ENCODE results near the gene FGF1.

The FGF1 gene

DNA sequence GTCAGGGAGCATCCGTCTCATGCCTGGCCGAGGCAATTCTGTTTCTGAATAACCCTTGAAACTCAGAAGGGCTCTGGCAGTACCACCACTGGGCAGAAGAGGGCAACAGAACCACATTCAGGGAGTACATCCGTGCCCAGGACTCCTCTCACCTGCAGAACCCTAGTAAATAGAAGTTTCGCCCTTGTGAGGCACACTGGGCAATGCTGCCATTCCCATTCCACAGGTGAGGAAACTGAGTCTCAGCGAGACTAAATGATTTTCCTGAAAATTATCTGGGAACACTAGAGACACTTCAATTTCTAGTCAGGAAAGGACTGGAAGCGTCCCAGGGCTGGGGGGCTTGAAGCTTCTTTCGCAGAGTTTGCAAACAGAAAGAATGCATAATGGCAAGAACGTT lies 74.7 kb downstream of the FGF1 start:
- no peaks in the 10 kb centered on the region for H4K20me1 ChIP-seq (ENCODE audit: insufficient read depth, low read length, poor library complexity, severe bottlenecking)
- no peak overlapping the region for H3K4me3 ChIP-seq (ENCODE audit: low read length, poor library complexity, severe bottlenecking)
- H3K79me2 ChIP-seq (ENCODE audit: insufficient read depth, low read length) = no peaks in the 10 kb centered on the region
- no peak for TF ChIP-seq EZH2phosphoT487 (IDR thresholded peaks at IDR 0.05; ENCODE audit: borderline replicate concordance)
- TF ChIP-seq, protein P1, sequence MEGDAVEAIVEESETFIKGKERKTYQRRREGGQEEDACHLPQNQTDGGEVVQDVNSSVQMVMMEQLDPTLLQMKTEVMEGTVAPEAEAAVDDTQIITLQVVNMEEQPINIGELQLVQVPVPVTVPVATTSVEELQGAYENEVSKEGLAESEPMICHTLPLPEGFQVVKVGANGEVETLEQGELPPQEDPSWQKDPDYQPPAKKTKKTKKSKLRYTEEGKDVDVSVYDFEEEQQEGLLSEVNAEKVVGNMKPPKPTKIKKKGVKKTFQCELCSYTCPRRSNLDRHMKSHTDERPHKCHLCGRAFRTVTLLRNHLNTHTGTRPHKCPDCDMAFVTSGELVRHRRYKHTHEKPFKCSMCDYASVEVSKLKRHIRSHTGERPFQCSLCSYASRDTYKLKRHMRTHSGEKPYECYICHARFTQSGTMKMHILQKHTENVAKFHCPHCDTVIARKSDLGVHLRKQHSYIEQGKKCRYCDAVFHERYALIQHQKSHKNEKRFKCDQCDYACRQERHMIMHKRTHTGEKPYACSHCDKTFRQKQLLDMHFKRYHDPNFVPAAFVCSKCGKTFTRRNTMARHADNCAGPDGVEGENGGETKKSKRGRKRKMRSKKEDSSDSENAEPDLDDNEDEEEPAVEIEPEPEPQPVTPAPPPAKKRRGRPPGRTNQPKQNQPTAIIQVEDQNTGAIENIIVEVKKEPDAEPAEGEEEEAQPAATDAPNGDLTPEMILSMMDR (conservative IDR thresholded peaks at IDR 0.05; ENCODE audit: low read length) = peak; percentile 79
- H2AFZ ChIP-seq (ENCODE audit: low read length) = no peak overlapping the region
- H3K4me1 ChIP-seq (ENCODE audit: insufficient read depth, low read length, poor library complexity, severe bottlenecking) = no peaks in the 10 kb centered on the region
- H3K9me2 ChIP-seq (replicated peaks; ENCODE audit: low read depth, low read length) = no peaks in the 10 kb centered on the region
- H3K9ac ChIP-seq (ENCODE audit: low read depth, low read length, poor library complexity, severe bottlenecking) = no peak overlapping the region
- H3F3A ChIP-seq (ENCODE audit: low read depth) = no peaks in the 10 kb centered on the region
- no peaks in the 10 kb centered on the region for H3K27me3 ChIP-seq (ENCODE audit: insufficient read depth, low read length, poor library complexity, severe bottlenecking)
- no peaks in the 10 kb centered on the region for H3K36me3 ChIP-seq (ENCODE audit: insufficient read depth, low read length)
- H3K4me2 ChIP-seq (ENCODE audit: low read depth, low read length, poor library complexity, severe bottlenecking) = no peak overlapping the region
- no peaks in the 10 kb centered on the region for H3K9me3 ChIP-seq (ENCODE audit: insufficient read depth, low read depth, low read length)

DNA sequence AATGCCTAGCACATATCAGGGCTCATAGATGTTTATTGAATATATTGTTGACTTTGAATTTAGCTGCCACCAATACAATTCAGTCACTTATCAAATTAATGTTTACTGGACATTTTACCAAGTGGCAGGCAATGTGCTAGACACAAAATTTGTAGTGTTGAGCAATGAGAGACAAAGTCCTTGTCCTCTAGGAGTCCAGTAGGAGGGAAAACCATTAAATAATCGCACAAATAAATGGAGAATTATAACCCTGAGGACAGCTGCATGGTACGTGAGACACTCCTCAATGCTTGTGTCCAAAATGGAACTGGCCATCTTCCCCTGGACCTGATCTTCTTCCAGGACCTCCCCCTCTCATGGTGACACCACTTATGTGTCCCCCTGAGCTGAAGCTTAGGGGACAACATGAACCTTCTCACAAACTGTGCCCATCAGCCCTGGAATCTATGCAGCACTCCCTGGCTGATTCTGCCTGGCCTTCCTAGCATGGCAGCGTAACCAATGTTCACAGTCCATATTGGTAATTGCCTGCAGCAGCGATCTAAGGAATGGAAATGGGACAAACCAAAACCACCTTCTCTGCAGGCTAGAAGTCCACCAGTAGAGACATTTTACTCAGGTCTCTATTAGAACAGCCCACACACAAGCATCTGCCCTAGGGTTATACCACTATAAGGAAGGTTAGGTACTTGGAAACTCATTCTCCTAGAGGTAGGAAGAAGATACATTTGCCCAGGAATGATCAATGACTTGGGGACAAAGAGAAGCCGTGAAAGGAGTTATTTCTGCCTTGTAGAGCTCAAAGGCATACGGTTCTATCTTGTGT lies 75.5 kb downstream of the FGF1 start:
- Histone ChIP-seq H2AFZ (ENCODE audit: low read length) (no peak overlapping the region), H3K36me3 (ENCODE audit: insufficient read depth, low read length) (no peaks in the 10 kb centered on the region), H3F3A (ENCODE audit: low read depth) (no peaks in the 10 kb centered on the region), H3K4me1 (ENCODE audit: insufficient read depth, low read length, poor library complexity, severe bottlenecking) (no peaks in the 10 kb centered on the region), H4K20me1 (ENCODE audit: insufficient read depth, low read length, poor library complexity, severe bottlenecking) (no peaks in the 10 kb centered on the region), H3K79me2 (ENCODE audit: insufficient read depth, low read length) (no peaks in the 10 kb centered on the region), H3K9me3 (ENCODE audit: insufficient read depth, low read depth, low read length) (no peaks in the 10 kb centered on the region), H3K27me3 (ENCODE audit: insufficient read depth, low read length, poor library complexity, severe bottlenecking) (no peaks in the 10 kb centered on the region), H3K9me2 (replicated peaks; ENCODE audit: low read depth, low read length) (no peaks in the 10 kb centered on the region), H3K9ac (ENCODE audit: low read depth, low read length, poor library complexity, severe bottlenecking) (no peak overlapping the region), H3K4me3 (ENCODE audit: low read length, poor library complexity, severe bottlenecking) (no peak overlapping the region), H3K4me2 (ENCODE audit: low read depth, low read length, poor library complexity, severe bottlenecking) (no peak overlapping the region)
- TF ChIP-seq, protein P1 (conservative IDR thresholded peaks at IDR 0.05; ENCODE audit: low read length) = no peak
- TF ChIP-seq EZH2phosphoT487 (IDR thresholded peaks at IDR 0.05; ENCODE audit: borderline replicate concordance) = no peak

DNA sequence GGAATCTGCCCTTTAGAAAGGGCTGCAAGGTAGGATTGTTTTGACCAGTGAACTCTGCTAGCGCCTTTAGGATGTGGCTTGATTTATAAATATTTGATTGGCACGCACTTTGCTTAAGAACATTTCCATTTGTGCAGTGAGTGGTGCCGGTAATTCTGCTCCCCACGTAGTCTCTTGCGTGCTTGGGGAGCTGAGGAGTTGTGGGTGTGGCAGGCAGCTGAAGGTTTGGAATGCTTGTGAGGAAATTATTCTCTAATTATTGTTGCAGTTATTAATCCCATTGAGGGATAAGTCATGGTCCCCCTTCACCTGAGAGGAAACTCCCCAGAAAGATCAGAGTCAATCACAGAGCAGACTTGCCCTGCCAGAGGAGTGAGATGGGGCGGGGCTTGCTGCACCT lies 76.7 kb downstream of the FGF1 start:
- Histone ChIP-seq H3K9ac (ENCODE audit: low read depth, low read length, poor library complexity, severe bottlenecking) (no peak overlapping the region), H3K4me3 (ENCODE audit: low read length, poor library complexity, severe bottlenecking) (no peak overlapping the region), H2AFZ (ENCODE audit: low read length) (no peak overlapping the region), H3F3A (ENCODE audit: low read depth) (no peaks in the 10 kb centered on the region), H3K4me1 (ENCODE audit: insufficient read depth, low read length, poor library complexity, severe bottlenecking) (no peaks in the 10 kb centered on the region), H3K4me2 (ENCODE audit: low read depth, low read length, poor library complexity, severe bottlenecking) (no peak overlapping the region), H4K20me1 (ENCODE audit: insufficient read depth, low read length, poor library complexity, severe bottlenecking) (no peaks in the 10 kb centered on the region), H3K36me3 (ENCODE audit: insufficient read depth, low read length) (no peaks in the 10 kb centered on the region), H3K79me2 (ENCODE audit: insufficient read depth, low read length) (no peaks in the 10 kb centered on the region), H3K9me2 (replicated peaks; ENCODE audit: low read depth, low read length) (no peaks in the 10 kb centered on the region), H3K27me3 (ENCODE audit: insufficient read depth, low read length, poor library complexity, severe bottlenecking) (no peaks in the 10 kb centered on the region), H3K9me3 (ENCODE audit: insufficient read depth, low read depth, low read length) (no peaks in the 10 kb centered on the region)
- no peak for TF ChIP-seq EZH2phosphoT487 (IDR thresholded peaks at IDR 0.05; ENCODE audit: borderline replicate concordance)
- TF ChIP-seq, protein P1 (conservative IDR thresholded peaks at IDR 0.05; ENCODE audit: low read length) = no peak

Measured in Loucy (cell line).